Small intestine (tissue), 7 donors: Measurements from ENCODE around the gene MSGN1. TPM values are rescaled to one million over a fixed set of nuclear protein-coding genes. Genes with fewer than 3 reads are reported as not detected.

ENCODE experiments used
- DNase-seq, 2 donors: peaks; one replicate each; pipeline versions ENCODE4 v3.0.0 to v3.0.0-alpha.2; 2013
- FAIRE-seq: peaks from 2 replicates; lab custom pipeline; 2012; peaks lifted over from hg19 to GRCh38; lab: Jason Lieb, UNC
- H3K27ac ChIP-seq, 3 donors: one replicate each; pipeline ENCODE4 v1.5.1; 2013; ENCODE audit warnings: low read length in 2 of 3, mild to moderate bottlenecking in 2 of 3, control low read depth in 1 of 3, inconsistent platforms in 1 of 3, low read depth in 1 of 3, moderate library complexity in 1 of 3
- H3K27me3 ChIP-seq, 3 donors: one replicate each; pipeline ENCODE4 v1.6.1; 2013; ENCODE audit warnings: low read length in 3 of 3, inconsistent platforms in 1 of 3; ENCODE audit not compliant: control insufficient read depth in 3 of 3, insufficient read depth in 3 of 3
- H3K36me3 ChIP-seq, 3 donors: one replicate each; pipeline ENCODE4 v1.6.1; 2013; ENCODE audit warnings: low read length in 3 of 3, inconsistent platforms in 1 of 3, low read depth in 1 of 3, mild to moderate bottlenecking in 1 of 3, moderate library complexity in 1 of 3; ENCODE audit not compliant: control insufficient read depth in 3 of 3, insufficient read depth in 2 of 3
- H3K4me1 ChIP-seq, 3 donors: one replicate each; pipeline ENCODE4 v1.6.1; 2013; ENCODE audit warnings: low read length in 2 of 3, inconsistent platforms in 1 of 3, low read depth in 1 of 3, mild to moderate bottlenecking in 1 of 3, moderate library complexity in 1 of 3; ENCODE audit not compliant: control insufficient read depth in 3 of 3, insufficient read depth in 2 of 3
- H3K4me3 ChIP-seq, 3 donors: one replicate each; pipeline ENCODE4 v1.5.1; 2013; ENCODE audit warnings: low read length in 3 of 3, control low read depth in 1 of 3, inconsistent platforms in 1 of 3, low read depth in 1 of 3, mild to moderate bottlenecking in 1 of 3, moderate library complexity in 1 of 3
- H3K9me3 ChIP-seq, 2 donors: one replicate each; pipeline ENCODE4 v1.6.1; 2013; ENCODE audit warnings: low read depth in 1 of 2, low read length in 1 of 2; ENCODE audit not compliant: control insufficient read depth in 2 of 2, insufficient read depth in 1 of 2
- WGBS, 3 donors: extraction: QIAGEN DNeasy Blood & Tissue Kit; methylation state at CpG; one replicate each; pipeline ENCODE4 v1.1.7; 2013; 5-methylcytosine and 5-hydroxymethylcytosine counted together
- polyA plus RNA-seq, 4 donors: library from polyadenylated mRNA; stranded (reverse) in 3 of 4; unstranded in 1 of 4; fragments of 200-250 nt in 3 of 4; fragments of 120-200 nt in 1 of 4; gene quantifications; one replicate each; pipeline versions ENCODE4 v1.2.1 to v1.2.3, GENCODE V29; 2013
- donor health status: healthy with polysubstance abuse.
- donor health status: control.
- donor health status: control.
- donor health status: Bipolar disorder and iron deficiency.
- donor health status: healthy.

The MSGN1 gene
- polyA plus RNA-seq, 4 donors = not detected

DNA sequence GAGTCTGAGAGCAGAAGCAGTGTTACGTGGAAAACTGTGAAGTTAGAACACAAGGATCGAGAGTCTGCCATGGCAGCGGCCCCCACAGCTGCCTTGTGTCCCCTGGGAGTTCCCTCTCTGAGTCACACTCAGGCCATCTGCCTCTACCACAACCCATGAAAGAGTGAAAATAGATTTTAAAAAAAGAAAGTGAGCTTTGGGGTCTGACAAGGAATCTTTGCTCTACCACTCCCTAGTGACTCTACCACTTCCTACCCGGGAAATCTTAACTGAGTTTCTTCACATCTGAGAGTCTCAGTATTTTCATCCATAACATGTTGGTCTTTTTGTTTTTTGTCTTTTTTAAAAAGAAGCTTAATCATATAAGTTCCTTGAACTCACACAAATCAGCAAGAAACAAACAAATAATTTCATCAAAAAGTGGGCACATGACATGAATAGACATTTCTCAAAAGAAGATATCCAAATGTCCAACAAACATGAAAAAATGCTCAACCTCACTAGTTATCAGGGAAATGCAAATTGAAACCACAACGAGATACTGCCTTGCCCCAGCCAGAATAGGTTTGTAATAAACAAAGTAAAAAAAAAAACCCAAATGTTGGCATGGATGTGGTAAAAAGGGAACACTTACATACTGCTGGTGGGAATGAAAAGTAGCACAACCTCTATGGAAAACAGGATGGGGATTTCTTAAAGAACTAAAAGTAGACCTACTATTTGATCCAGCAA lies 2.4 kb upstream of the MSGN1 start:
- Histone ChIP-seq H3K4me1 (no peaks in the 10 kb centered on the region), H3K4me3 (no peak overlapping the region), H3K27me3 (peaks cover 0 to 3% (median 2%) of the 10 kb centered on the region in 3 donors), H3K27ac (no peak overlapping the region), H3K9me3 (no peaks in the 10 kb centered on the region), H3K36me3 (no peaks in the 10 kb centered on the region)
- DNase-seq (no peak), FAIRE-seq (no peak)
- WGBS, 3 donors = 60 to 71% (median 61%) methylated on average over 5 of the region's 5 CpGs

DNA sequence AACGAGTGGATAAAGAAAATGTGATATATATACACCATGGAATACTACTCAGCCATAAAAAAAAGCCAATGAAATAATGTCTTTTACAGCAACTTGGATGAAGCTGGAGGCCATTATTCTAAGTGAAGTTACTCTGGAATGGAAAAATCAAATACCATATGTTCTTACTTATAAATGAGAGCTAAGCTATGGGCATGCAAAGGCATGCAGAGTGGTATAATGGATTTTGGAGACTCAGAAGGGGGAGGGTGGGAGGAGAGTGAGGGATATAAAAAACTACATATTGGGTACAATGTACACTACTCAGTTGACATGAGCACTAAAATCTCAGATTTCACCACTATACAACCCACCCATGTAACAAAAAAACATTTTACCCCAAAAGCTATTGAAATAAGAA lies 1.7 kb upstream of the MSGN1 start:
- Histone ChIP-seq H3K27ac (no peak overlapping the region), H3K27me3 (peaks cover 0 to 3% (median 2%) of the 10 kb centered on the region in 3 donors), H3K9me3 (no peaks in the 10 kb centered on the region), H3K4me3 (no peak overlapping the region), H3K36me3 (no peaks in the 10 kb centered on the region), H3K4me1 (no peaks in the 10 kb centered on the region)
- 65 to 86% (median 74%) methylated on average over 1 of the region's 1 CpG for WGBS, 3 donors
- no peak for DNase-seq
- no peak for FAIRE-seq

DNA sequence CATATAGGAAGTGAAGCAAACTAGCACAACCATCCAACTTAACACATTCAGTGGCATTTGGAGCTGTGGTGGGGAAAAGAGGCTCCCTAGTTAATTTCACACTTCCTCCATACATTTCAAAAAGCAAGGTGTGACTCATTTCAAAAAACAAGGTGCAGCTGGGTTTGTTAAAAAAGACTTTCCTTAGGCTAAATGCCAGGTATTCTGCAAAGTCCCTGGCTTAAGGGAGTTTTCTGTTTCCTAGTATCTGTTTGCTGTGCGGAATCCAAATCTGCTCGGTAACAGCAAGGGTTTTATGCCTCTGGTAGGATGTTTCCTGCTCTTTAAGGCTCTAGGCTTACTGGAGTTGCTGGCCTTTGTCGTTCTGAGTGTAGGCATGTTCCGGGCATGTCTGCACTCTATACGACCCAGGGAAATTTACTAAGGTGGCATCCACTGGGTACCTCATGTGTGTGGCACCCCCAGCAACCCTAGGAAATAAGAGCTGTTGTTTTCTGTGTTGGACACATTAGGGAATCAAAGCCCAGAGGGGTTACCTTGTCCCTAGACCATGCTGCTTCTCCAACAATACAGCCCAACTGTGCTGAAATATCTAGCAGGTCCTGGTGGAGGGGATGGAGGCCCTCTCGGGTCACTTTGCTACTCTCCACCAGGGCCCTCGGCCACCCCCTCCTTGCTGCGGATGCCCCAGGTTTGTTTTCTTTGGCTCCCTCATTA lies 634 bp upstream of the MSGN1 start:
- H3K36me3 ChIP-seq = no peaks in the 10 kb centered on the region
- peaks cover 0 to 3% (median 2%) of the 10 kb centered on the region in 3 donors for H3K27me3 ChIP-seq
- no peak overlapping the region for H3K27ac ChIP-seq
- no peaks in the 10 kb centered on the region for H3K9me3 ChIP-seq
- H3K4me3 ChIP-seq = no peak overlapping the region
- H3K4me1 ChIP-seq = no peaks in the 10 kb centered on the region
- WGBS, 3 donors = 74 to 76% (median 76%) methylated on average over 8 of the region's 8 CpGs
- FAIRE-seq (no peak), DNase-seq (no peak)

DNA sequence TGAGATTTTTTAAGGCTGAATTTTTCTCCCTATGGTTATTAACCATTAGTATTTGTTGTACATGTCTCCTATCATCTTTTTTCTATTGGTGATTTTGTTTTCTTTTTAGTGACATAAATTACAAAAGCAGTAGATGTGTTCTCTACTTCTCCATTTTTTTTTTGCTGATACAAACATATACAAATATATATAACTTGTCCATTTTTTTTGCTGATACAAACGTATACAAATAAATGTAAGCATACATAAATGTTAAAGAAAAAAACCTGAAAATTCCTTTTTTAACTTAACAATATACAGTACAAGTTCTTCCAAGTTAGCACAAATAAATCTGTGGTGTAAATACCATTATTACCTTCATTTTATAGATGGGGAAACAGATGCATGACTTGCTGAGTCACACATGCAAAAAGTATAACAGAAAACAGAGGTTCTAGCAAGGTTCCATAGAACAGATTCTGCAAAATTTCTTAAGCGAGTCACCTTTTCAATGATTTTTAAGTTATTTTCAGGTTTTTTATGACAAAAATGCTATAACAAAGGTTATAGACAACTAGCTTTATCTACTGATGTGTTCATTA lies 2.1 kb downstream of the MSGN1 start:
- H3K27me3 ChIP-seq = peaks cover 0 to 2% (median 0%) of the 10 kb centered on the region in 3 donors
- H3K36me3 ChIP-seq = no peaks in the 10 kb centered on the region
- no peaks in the 10 kb centered on the region for H3K9me3 ChIP-seq
- H3K4me1 ChIP-seq = no peaks in the 10 kb centered on the region
- FAIRE-seq (no peak), DNase-seq (no peak)
- H3K27ac ChIP-seq = no peak overlapping the region
- 65 to 78% (median 69%) methylated on average over 2 of the region's 2 CpGs for WGBS, 3 donors
- no peak overlapping the region for H3K4me3 ChIP-seq

DNA sequence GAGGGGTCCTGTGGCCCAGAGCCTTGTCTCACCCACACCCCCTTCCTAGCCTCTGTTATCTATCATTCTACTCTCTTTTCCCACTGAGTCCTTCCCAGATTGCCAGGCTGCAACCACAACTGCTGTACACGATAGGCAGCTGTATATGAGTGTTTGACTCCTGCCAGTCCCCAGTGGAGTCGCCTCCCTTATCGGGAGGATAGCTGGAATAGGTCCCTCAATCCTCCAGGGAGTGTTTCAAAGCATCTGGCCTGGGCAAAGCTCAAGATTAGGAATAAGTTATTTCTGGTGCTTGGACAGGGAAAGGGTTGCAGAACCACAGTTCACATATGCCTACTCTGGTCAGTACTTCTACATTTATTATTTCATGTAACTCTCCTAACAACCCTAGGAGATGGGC lies 4.8 kb downstream of the MSGN1 start:
- no peak overlapping the region for H3K4me3 ChIP-seq
- no peaks in the 10 kb centered on the region for H3K4me1 ChIP-seq
- DNase-seq (no peak), FAIRE-seq (no peak)
- H3K36me3 ChIP-seq = no peaks in the 10 kb centered on the region
- H3K27ac ChIP-seq = no peak overlapping the region
- H3K27me3 ChIP-seq = peaks cover 0 to 2% (median 0%) of the 10 kb centered on the region in 3 donors
- H3K9me3 ChIP-seq = no peaks in the 10 kb centered on the region
- 60 to 86% (median 73%) methylated on average over 3 of the region's 3 CpGs for WGBS, 3 donors

DNA sequence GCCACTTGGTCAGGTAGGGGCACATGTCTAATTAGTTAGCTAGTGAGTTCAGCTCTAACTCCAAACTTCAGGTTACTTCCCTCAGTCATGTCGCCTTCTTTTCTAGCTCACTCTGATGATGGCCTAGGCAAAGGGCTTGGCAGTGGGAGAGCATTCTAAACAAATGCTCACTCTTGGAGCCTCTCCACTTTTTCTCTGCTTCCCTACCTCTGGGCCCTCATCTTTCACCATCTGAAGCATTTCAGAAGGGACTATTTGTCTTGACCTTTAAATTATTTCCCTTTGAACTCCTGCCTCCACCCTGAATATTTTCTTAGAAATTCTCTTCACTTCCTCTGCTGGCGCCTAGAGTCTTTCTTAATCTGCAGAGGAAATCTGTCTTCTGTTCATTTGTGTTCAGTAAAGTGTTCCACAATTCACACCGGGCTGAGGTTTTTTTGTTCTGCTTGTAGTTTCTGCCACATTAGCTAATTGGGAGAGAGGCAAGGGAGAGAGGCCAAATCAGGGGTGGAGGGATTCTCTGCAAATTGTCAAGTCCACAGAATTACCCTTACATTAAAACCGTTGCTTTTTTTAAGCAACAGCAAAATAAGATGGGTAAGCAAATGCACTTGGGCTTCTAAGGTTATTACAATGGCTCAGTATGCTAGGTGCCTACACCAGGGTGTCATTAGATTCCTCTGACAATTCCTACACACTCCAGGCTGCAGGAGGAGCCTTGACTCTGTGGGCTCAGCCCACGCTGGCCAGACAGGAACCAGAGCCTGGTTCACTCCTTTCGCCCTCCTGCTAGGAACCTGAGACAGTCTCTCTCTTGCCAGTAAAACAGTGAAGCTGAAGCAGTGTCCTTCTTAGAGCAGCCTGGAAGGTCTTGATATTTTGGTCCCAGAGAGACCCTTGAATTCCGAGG lies 5.5 kb downstream of the MSGN1 start:
- no peak overlapping the region for H3K27ac ChIP-seq
- FAIRE-seq (no peak), DNase-seq (no peak)
- H3K9me3 ChIP-seq = no peaks in the 10 kb centered on the region
- no peaks in the 10 kb centered on the region for H3K36me3 ChIP-seq
- 55 to 74% (median 60%) methylated on average over 7 of the region's 7 CpGs for WGBS, 3 donors
- H3K4me3 ChIP-seq = no peak overlapping the region
- no peaks in the 10 kb centered on the region for H3K4me1 ChIP-seq
- H3K27me3 ChIP-seq = peaks cover 0 to 2% (median 0%) of the 10 kb centered on the region in 3 donors

DNA sequence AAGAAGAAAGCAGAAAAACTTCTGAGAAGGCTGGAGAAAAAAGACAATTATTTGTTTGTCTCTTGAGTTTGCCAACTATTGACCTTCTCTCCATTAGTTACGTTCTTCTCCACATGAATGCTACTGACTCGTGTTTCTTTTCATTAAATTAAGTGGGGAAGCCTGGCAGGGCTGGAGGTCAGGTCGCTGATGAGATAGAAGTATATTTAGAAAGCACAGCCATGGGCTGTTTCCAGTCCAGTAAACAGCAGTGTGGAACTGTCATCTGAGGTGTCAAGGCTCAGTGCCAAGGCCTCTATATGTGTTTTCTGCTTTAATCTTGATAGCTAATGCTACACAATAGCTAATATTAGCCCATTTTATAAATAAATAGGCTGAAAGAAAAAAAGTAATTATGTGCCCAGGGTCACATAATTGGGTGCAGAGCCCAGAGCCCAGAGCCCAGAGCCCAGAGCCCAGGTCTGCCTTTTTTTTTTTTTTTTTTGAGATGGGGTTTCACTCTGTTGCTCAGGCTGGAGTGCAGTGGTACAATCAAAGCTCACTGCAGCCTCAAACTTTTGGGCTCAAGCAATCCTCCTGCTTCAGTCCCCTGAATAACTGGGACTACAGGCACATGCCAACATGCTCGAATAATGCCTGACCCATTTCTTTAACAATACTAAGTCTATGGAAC lies 6.3 kb downstream of the MSGN1 start:
- WGBS, 3 donors = 56 to 70% (median 62%) methylated on average over 4 of the region's 4 CpGs
- Histone ChIP-seq H3K9me3 (no peaks in the 10 kb centered on the region), H3K4me1 (no peaks in the 10 kb centered on the region), H3K36me3 (no peaks in the 10 kb centered on the region), H3K4me3 (no peak overlapping the region), H3K27me3 (peaks cover 0 to 3% (median 0%) of the 10 kb centered on the region in 3 donors), H3K27ac (no peak overlapping the region)
- DNase-seq (no peak), FAIRE-seq (no peak)
